Measurements from ENCODE around the gene GJD3. TPM values are rescaled to one million over a fixed set of nuclear protein-coding genes. Genes with fewer than 3 reads are reported as not detected.
A peak's percentile ranks its signal among the peaks of the same experiment; 100 is the strongest.

The GJD3 gene
- total RNA-seq, 2 donors from 2014 or later = 0.82 to 5.3 TPM

DNA sequence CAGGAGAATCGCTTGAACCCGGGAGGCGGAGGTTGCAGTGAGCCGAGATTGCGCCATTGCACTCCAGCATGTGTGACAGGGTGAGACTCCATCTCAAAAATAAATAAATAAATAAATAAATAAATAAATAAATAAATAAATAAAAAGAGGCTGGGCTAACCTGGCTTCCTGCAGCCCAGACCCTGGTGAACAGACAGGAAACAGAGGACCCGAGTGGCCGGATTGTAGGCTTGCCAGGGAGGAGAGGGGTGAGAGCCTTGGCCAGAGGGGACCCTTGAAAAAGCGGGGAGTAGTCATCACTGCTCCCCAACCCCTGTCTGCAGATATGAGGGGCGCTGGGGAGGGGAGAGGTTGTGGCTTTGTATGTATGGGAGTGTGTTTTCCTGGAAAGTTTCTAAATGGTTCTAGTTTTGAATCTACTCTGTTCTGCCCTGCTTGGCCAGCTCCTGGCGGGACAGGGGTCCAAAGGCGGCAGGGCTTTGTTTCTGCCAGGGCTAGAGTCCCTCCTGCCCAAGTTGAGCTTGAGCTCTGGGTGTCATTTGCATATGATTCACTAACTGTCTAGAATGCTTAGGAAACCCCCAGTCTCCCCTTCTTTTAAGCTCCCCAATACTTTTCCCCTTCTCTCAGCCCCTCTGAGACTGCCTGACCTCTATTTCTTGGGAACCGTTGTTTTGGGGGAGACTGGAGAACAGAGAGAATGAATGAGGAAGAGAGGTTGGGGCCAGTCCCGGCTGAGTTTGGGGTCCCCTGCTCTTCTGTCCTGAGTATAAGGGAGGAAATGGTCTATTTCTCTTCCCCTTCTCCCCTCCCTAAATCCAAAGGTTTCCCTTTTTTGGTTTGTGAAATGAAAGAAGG, 39.2 kb downstream of the GJD3 start:
- intact Hi-C loops (cut with DNase I) = no loop called here
- no peaks in the 10 kb centered on the region for H3K9me3 ChIP-seq
- DNase-seq (ENCODE audit: low spot score) = no peak
- 82% methylated on average over 13 of the region's 13 CpGs for WGBS
- H3K4me1 ChIP-seq (replicated peaks) = peaks cover 32% of the 10 kb centered on the region
- no peaks in the 10 kb centered on the region for H3K27me3 ChIP-seq (replicated peaks; ENCODE audit: insufficient read depth)
- no peak overlapping the region for H3K4me3 ChIP-seq
- TF ChIP-seq POLR2A (IDR thresholded peaks at IDR 0.05) (no peak), POLR2AphosphoS5 (IDR thresholded peaks at IDR 0.05) (no peak)
- TF ChIP-seq, protein P1, sequence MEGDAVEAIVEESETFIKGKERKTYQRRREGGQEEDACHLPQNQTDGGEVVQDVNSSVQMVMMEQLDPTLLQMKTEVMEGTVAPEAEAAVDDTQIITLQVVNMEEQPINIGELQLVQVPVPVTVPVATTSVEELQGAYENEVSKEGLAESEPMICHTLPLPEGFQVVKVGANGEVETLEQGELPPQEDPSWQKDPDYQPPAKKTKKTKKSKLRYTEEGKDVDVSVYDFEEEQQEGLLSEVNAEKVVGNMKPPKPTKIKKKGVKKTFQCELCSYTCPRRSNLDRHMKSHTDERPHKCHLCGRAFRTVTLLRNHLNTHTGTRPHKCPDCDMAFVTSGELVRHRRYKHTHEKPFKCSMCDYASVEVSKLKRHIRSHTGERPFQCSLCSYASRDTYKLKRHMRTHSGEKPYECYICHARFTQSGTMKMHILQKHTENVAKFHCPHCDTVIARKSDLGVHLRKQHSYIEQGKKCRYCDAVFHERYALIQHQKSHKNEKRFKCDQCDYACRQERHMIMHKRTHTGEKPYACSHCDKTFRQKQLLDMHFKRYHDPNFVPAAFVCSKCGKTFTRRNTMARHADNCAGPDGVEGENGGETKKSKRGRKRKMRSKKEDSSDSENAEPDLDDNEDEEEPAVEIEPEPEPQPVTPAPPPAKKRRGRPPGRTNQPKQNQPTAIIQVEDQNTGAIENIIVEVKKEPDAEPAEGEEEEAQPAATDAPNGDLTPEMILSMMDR (IDR thresholded peaks at IDR 0.05) = no peak
- peak overlapping the region in 1 of 2 donors; percentile 27 for H3K27ac ChIP-seq
- H3K36me3 ChIP-seq = no peaks in the 10 kb centered on the region

DNA sequence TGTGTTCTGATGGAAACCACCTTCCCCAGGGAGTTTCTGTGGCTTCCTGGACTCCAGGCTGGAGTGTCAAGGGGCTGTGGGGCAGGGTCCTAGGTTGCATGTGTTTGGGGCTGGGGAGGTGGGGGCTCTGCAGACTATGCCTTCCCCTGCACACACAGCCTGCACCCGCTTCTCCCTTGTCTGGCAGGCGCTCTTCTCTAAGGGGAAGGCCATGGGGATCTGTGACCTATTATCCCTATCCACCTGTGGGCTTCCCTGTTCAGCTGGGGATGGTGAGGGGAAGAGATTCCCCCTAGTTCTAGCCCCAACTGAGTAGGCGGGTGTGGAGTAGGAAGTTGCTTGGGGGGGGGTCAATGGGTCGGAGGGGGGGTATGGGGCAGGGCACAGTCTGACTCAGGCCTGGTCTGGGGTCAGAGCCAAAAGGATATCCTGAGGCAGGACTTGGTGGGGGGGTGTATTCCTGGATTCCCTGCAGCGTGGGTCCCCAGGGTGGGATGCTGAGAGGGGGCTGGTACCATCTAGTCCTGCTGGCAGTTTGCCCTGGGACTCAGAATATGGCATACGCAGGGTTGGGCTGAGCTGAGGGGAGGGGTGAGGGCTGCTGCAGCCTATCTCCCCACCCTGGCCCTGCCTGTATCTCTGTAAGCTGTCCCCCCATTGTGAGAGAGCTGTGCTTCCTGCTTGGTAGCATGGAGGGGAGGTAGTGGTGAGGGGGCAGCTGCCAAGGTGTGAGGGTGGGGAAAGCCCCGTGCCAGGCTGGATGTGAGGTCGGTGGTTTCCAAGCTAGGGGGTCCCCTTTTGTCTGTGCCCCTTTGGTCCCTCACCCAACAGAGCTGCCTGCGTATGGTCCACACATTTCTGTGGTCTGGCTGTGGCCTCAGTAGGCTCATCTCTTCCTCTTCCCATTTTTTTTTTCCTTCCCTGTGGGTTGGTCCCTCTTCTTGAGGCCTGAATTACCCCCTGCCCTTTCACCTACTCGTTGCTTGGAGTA, 40.9 kb downstream of the GJD3 start:
- Histone ChIP-seq H3K36me3 (no peaks in the 10 kb centered on the region), H3K27ac (peak overlapping the region; percentile 22 to 64), H3K4me3 (no peak overlapping the region), H3K9me3 (no peaks in the 10 kb centered on the region), H3K4me1 (replicated peaks) (peaks cover 37% of the 10 kb centered on the region), H3K27me3 (replicated peaks; ENCODE audit: insufficient read depth) (no peaks in the 10 kb centered on the region)
- intact Hi-C loops (cut with DNase I) = no loop called here
- DNase-seq (ENCODE audit: low spot score) = no peak
- 50% methylated on average over 10 of the region's 10 CpGs for WGBS
- TF ChIP-seq POLR2A (IDR thresholded peaks at IDR 0.05) (no peak), POLR2AphosphoS5 (IDR thresholded peaks at IDR 0.05) (no peak)
- TF ChIP-seq, protein P1 (IDR thresholded peaks at IDR 0.05) = no peak

DNA sequence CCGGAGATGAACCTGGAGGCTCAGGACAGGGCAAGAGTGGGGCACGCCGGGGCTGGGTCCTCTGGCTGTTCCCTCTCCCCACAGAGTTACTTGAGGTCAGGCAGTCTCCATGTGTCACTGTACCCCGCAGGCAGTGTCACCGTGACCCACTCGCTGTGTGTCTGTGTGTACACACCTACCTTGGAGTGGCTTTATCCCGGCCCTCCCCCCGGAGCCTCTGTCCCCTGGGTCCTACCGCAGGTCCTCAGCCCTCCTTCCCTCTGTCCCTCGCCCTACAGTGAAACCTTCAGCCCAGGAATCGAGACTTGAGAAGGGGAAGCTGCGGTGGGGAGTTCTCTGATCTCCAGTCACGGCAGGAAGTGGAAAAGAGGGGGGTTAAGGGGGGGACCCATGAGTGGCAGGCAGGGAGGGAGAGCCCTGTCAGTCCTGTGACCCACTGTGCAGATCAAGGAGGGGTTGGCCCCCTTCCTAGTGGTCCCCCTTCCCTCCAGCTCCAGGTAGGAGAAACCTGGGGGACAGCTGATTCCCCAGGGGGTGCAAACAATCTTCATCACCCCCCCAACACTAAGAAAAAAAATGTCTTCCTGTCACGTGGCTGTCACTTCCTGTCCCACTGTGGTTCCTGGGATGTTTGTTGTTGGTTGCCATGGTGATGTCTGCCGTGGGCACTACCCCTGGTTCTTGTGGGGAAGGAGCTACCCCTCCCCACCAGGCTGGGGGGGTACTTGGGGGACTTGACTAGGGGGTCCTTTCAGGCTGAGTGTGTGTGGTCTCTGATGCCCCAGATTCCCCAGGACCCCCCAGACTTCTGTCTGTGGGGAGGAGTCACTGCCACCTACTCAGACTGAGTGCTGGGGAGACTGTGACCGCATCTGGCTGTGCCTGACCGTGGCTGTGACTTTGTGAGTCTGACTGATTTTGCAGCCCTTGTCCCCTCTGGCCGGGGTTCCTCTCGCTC, 41.9 kb downstream of the GJD3 start:
- Histone ChIP-seq H3K27me3 (replicated peaks; ENCODE audit: insufficient read depth) (no peaks in the 10 kb centered on the region), H3K36me3 (no peaks in the 10 kb centered on the region), H3K4me1 (replicated peaks) (peaks cover 31% of the 10 kb centered on the region), H3K4me3 (peak overlapping the region; percentile 1 to 19), H3K27ac (peak overlapping the region; percentile 58 to 64), H3K9me3 (no peaks in the 10 kb centered on the region)
- WGBS = 21% methylated on average over 19 of the region's 19 CpGs
- no peak for DNase-seq (ENCODE audit: low spot score)
- intact Hi-C loops (cut with DNase I) = no loop called here
- TF ChIP-seq, protein P1 (IDR thresholded peaks at IDR 0.05) = no peak
- TF ChIP-seq POLR2A (IDR thresholded peaks at IDR 0.05) = no peak
- TF ChIP-seq POLR2AphosphoS5 (IDR thresholded peaks at IDR 0.05) = peak; percentile 10

DNA sequence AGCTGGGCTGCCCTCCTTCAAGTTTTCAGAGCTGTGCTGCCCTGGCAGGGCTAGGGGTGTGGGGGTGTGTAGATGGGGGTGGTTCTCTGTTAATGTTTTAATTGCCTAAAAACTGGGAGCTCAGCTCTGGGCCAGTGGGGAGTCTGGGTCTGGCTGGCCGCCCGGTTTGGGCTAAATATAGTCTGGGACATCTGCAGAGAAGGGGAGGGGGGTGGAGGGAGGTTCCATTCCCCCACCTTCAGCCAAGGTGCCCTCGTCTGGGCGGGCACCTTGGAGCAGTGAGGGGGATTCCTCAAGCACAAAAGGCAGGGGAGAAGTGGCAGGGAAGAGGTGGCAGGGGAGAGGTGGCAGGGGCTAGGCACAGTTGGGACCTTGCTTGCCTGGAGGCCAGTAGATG, 42.6 kb downstream of the GJD3 start:
- Histone ChIP-seq H3K27me3 (replicated peaks; ENCODE audit: insufficient read depth) (no peaks in the 10 kb centered on the region), H3K4me3 (peak overlapping the region; percentile 1 to 19), H3K36me3 (no peaks in the 10 kb centered on the region), H3K27ac (peak overlapping the region; percentile 58 to 64), H3K9me3 (no peaks in the 10 kb centered on the region), H3K4me1 (replicated peaks) (peaks cover 35% of the 10 kb centered on the region)
- TF ChIP-seq, protein P1 (IDR thresholded peaks at IDR 0.05) = no peak
- TF ChIP-seq POLR2AphosphoS5 (IDR thresholded peaks at IDR 0.05) = no peak
- no peak for TF ChIP-seq POLR2A (IDR thresholded peaks at IDR 0.05)
- intact Hi-C loops (cut with DNase I) = no loop called here
- 5% methylated on average over 4 of the region's 4 CpGs for WGBS
- DNase-seq (ENCODE audit: low spot score) = no peak

Data from prostate gland (tissue), 2 donors.